BJ (cell line): ENCODE measurements around the gene ARHGAP4. TPM values are rescaled to one million over a fixed set of nuclear protein-coding genes. Genes with fewer than 3 reads are reported as not detected.

ENCODE experiments used
- CTCF ChIA-PET: fragments of 350-600 bp; formaldehyde crosslinking; extraction: SDS; loops from one replicate; lab custom pipeline; 2021; ENCODE audit warnings: antibody characterized with exemption, inconsistent platforms; lab: Yijun Ruan, JAX
- POLR2A ChIA-PET: fragments of 300-600 bp; sonication (Branson Sonifier 250); formaldehyde crosslinking; extraction: SDS; loops from one replicate; lab custom pipeline; 2021; ENCODE audit warnings: antibody characterized with exemption; lab: Charles Lee
- DNase-seq: peaks from one replicate; pipeline ENCODE4 v3.0.0-alpha.2; 2011; ENCODE audit warnings: low read depth
- H3K27me3 ChIP-seq: 2 replicates; pipeline ENCODE4 v1.6.0; 2011; ENCODE audit warnings: low read length; ENCODE audit not compliant: control insufficient read depth, insufficient read depth
- H3K36me3 ChIP-seq: 2 replicates; pipeline ENCODE4 v1.5.1; 2011; ENCODE audit warnings: low read length; ENCODE audit not compliant: control insufficient read depth, insufficient read depth
- H3K4me3 ChIP-seq: 2 replicates; pipeline ENCODE4 v1.5.1; 2011; ENCODE audit warnings: low read depth, mild to moderate bottlenecking, control low read depth, low read length
- polyA plus RNA-seq: library from polyadenylated mRNA; depleted of rRNA; stranded (reverse); fragments of >200 nt; gene quantifications from 2 replicates; pipeline ENCODE4 v1.2.3, GENCODE V29; 2011
- TF ChIP-seq, protein P1 (sequence below): IDR thresholded peaks from 2 replicates; pipeline ENCODE4 v1.5.1; 2011; ENCODE audit warnings: low read depth, mild to moderate bottlenecking, control low read depth, inconsistent platforms, low read length, moderate library complexity; ENCODE audit not compliant: insufficient read depth

The ARHGAP4 gene
- polyA plus RNA-seq, 1 experiment = 0.82 TPM

DNA sequence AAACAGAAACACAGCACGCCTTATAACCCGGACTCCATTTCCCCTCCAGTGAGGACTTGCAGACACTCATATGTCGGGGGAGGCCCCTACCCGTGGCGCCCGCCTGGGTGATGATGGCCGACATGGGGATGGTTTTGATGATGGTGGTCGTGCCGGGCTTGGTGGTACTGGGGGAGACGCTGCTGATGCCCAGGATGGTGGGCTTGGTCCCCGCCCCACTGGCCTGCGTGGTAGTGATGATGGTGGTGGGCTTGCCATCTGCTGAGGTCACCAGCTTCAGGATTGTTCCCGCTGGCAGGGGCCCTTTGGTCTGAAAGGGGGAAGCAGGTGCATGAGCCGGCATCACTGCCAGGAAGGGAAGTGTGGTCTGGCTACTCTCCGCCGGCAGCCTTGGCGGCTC is 31.2 kb upstream of the ARHGAP4 start:
- CTCF ChIA-PET = interaction anchor here (1.4 kb wide), 1 partner anchor 10 kb away, joined by 7 read pairs; no protein-coding TSS in a partner anchor
- POLR2A ChIA-PET = no interaction called here
- Histone ChIP-seq H3K36me3 (peaks cover 33% of the 10 kb centered on the region), H3K27me3 (no peaks in the 10 kb centered on the region), H3K4me3 (no peak overlapping the region)
- no peak for DNase-seq
- TF ChIP-seq, protein P1, sequence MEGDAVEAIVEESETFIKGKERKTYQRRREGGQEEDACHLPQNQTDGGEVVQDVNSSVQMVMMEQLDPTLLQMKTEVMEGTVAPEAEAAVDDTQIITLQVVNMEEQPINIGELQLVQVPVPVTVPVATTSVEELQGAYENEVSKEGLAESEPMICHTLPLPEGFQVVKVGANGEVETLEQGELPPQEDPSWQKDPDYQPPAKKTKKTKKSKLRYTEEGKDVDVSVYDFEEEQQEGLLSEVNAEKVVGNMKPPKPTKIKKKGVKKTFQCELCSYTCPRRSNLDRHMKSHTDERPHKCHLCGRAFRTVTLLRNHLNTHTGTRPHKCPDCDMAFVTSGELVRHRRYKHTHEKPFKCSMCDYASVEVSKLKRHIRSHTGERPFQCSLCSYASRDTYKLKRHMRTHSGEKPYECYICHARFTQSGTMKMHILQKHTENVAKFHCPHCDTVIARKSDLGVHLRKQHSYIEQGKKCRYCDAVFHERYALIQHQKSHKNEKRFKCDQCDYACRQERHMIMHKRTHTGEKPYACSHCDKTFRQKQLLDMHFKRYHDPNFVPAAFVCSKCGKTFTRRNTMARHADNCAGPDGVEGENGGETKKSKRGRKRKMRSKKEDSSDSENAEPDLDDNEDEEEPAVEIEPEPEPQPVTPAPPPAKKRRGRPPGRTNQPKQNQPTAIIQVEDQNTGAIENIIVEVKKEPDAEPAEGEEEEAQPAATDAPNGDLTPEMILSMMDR = no peak

DNA sequence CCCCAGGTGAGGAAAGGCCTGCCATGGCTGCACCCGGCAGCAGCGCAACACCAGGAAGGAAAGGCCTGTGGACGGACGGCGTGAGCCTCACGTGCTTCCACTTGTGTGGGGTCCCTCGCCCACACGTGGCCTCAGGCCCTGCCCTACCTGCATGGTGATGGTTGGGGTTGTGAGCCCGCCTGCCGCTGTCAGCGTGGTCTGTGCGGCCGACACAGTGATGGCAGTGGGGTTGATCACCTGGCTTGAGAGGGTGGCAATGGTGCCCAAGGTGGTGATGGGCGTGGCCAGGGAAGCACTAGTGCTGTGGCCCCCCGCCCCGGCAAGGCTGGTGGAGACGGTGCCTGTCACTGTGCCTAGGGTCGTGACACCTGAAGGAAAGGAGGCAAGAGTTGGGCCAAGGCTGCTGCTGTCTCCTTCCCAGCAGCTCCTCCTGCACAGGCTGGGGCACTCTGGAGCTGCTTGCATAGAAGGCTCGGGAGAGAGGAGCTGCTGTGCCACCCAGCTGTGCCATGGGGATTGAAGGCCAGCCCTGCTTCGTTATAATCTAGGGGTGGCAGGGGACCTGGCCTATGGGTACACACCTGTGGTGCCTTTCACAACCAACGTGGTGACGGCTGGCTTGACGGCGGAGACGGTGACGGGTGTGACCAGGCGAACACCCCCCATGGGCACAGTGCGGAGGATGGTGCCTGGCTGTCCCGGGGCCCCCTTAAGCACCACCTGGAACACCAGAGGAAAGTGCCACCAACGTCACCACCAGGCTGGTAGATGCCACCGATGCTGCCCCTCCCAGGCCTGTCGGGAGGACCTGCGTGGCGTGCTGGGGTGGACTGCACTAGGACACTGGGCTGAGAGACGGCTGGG is 30.2 kb upstream of the ARHGAP4 start:
- ChIA-PET CTCF (no interaction called here), POLR2A (interaction anchor here (0.6 kb wide), 1 partner anchor 413 kb away, joined by 4 read pairs; no protein-coding TSS in a partner anchor)
- no peaks in the 10 kb centered on the region for H3K27me3 ChIP-seq
- DNase-seq = no peak
- no peak overlapping the region for H3K4me3 ChIP-seq
- TF ChIP-seq, protein P1 = no peak
- H3K36me3 ChIP-seq = peaks cover 33% of the 10 kb centered on the region

DNA sequence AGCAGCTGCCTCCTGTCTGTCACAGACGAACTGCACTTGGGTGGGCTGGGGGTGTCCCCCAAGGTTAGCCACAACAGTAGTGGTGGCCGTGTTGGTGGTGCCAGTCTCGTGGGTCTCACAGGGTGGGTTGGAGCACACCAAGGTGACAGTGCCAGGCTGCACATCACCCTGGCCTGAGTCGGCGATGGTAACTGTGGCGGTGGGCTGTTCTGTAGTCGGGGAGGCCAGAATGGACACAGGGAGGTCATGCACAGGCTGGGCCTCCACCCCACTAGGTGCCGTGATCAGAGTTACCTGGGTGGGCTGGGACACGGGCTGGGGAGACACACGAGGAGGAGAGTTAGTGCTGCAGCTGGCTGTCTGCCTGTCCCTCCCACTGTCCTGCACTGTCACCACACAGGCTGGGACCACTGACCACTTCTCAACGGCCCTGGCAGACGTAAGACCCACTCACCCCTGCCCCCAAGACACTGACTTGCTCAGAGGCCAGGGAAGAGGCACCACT is 29.2 kb upstream of the ARHGAP4 start:
- peaks cover 39% of the 10 kb centered on the region for H3K36me3 ChIP-seq
- H3K27me3 ChIP-seq = no peaks in the 10 kb centered on the region
- no peak for DNase-seq
- TF ChIP-seq, protein P1 = no peak
- H3K4me3 ChIP-seq = no peak overlapping the region
- POLR2A ChIA-PET = no interaction called here
- CTCF ChIA-PET = no interaction called here

DNA sequence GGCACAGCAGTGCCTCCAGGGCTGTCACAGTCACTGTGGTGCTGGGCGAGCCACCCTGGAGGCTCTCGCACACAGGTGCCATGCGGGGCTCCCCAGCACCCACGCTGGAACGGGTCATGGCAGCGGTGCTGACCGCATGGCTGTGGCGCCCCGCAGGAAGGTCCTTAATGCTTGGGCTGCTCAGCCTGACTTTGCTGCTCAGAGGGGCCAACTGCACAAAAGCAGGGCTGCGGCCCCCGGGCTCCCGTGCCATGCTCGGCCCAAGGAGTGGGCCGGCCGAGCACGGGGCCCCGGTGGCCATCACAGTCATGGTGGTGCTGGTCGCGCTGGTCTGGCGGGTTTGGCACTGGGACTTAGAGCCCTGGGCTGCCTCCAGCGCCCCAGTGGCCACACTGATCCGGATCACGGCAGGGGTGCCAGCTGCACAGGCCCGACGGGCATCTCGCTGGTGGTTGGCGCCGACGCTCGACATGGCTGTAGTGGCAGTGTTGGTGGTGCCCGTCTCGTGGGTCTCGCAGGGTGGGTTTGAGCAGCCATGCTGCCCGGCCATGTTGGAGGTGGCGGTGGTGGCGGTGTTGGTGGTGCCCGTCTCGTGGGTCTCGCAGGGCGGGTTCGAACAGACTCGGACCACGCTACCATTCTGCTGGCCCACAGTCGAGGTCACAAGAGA is 28.6 kb upstream of the ARHGAP4 start:
- peaks cover 37% of the 10 kb centered on the region for H3K36me3 ChIP-seq
- H3K27me3 ChIP-seq = no peaks in the 10 kb centered on the region
- no peak for DNase-seq
- POLR2A ChIA-PET = no interaction called here
- CTCF ChIA-PET = no interaction called here
- TF ChIP-seq, protein P1 = no peak
- H3K4me3 ChIP-seq = no peak overlapping the region
